Measurements from ENCODE around the gene PTH1R. TPM values are rescaled to one million over a fixed set of nuclear protein-coding genes. Genes with fewer than 3 reads are reported as not detected.

PTH1R gene
- total RNA-seq, 1 experiment from 2014 or later, result 32.3 TPM

GRCh38 chr3:46946856-46947545 lies 69.5 kb downstream of the PTH1R start:
- no peaks in the 10 kb centered on the region for H3K27me3 ChIP-seq (ENCODE audit: control insufficient read depth, insufficient read depth, low read length)
- H3K4me3 ChIP-seq (ENCODE audit: insufficient read depth, low read depth, low read length), result no peak overlapping the region
- peaks cover 4% of the 10 kb centered on the region for H3K36me3 ChIP-seq (replicated peaks; ENCODE audit: control insufficient read depth, insufficient read depth, low read length)
- no peak for DNase-seq

- no peak overlapping the region for H3K4me3 ChIP-seq (ENCODE audit: insufficient read depth, low read depth, low read length)
- no peak for DNase-seq
These were observed 70.0 kb downstream of the PTH1R start for GRCh38 chr3:46947546-46947901.

GRCh38 chr3:46947981-46948791 lies 70.7 kb downstream of the PTH1R start:
- DNase-seq, result no peak
- Histone ChIP-seq H3K4me3 (ENCODE audit: insufficient read depth, low read depth, low read length) (no peak overlapping the region), H3K27me3 (ENCODE audit: control insufficient read depth, insufficient read depth, low read length) (no peaks in the 10 kb centered on the region), H3K36me3 (replicated peaks; ENCODE audit: control insufficient read depth, insufficient read depth, low read length) (peaks cover 4% of the 10 kb centered on the region)

More at GRCh38 chr3:46947546-46947901, 70.0 kb downstream of the PTH1R start:
- Histone ChIP-seq H3K36me3 (replicated peaks; ENCODE audit: control insufficient read depth, insufficient read depth, low read length) (peaks cover 4% of the 10 kb centered on the region), H3K27me3 (ENCODE audit: control insufficient read depth, insufficient read depth, low read length) (no peaks in the 10 kb centered on the region)

- no peak for DNase-seq
- no peaks in the 10 kb centered on the region for H3K27me3 ChIP-seq (ENCODE audit: control insufficient read depth, insufficient read depth, low read length)
- no peak overlapping the region for H3K4me3 ChIP-seq (ENCODE audit: insufficient read depth, low read depth, low read length)
- peaks cover 4% of the 10 kb centered on the region for H3K36me3 ChIP-seq (replicated peaks; ENCODE audit: control insufficient read depth, insufficient read depth, low read length)
These were observed 71.5 kb downstream of the PTH1R start for GRCh38 chr3:46948830-46949671.

GRCh38 chr3:46950177-46950576 lies 72.7 kb downstream of the PTH1R start:
- Histone ChIP-seq H3K36me3 (replicated peaks; ENCODE audit: control insufficient read depth, insufficient read depth, low read length) (peaks cover 4% of the 10 kb centered on the region), H3K27me3 (ENCODE audit: control insufficient read depth, insufficient read depth, low read length) (no peaks in the 10 kb centered on the region), H3K4me3 (ENCODE audit: insufficient read depth, low read depth, low read length) (no peak overlapping the region)
- no peak for DNase-seq

- Histone ChIP-seq H3K27me3 (ENCODE audit: control insufficient read depth, insufficient read depth, low read length) (no peaks in the 10 kb centered on the region), H3K4me3 (ENCODE audit: insufficient read depth, low read depth, low read length) (no peak overlapping the region), H3K36me3 (replicated peaks; ENCODE audit: control insufficient read depth, insufficient read depth, low read length) (peaks cover 4% of the 10 kb centered on the region)
- no peak for DNase-seq
These were observed 73.2 kb downstream of the PTH1R start for GRCh38 chr3:46950650-46951241.

- no peak overlapping the region for H3K4me3 ChIP-seq (ENCODE audit: insufficient read depth, low read depth, low read length)
- peaks cover 1% of the 10 kb centered on the region for H3K36me3 ChIP-seq (replicated peaks; ENCODE audit: control insufficient read depth, insufficient read depth, low read length)
- H3K27me3 ChIP-seq (ENCODE audit: control insufficient read depth, insufficient read depth, low read length), result no peaks in the 10 kb centered on the region
- DNase-seq, result no peak
These were observed 75.3 kb downstream of the PTH1R start for GRCh38 chr3:46952813-46953212.

Other genes with a start within 250 kb of the PTH1R start
- 4.9 and 10.1 TPM in 2 replicates for gene ALS2CL, start 184.0 kb upstream of the PTH1R start, total RNA-seq (2014; rRNA removed; shearing (Covaris generic))
- 0.22 and 0.59 TPM in 2 replicates for gene TMIE, start 176.3 kb upstream of the PTH1R start, total RNA-seq (2014; rRNA removed; shearing (Covaris generic))
- 0.07 and 0.92 TPM in 2 replicates for gene PRSS50, start 159.9 kb upstream of the PTH1R start, total RNA-seq (2014; rRNA removed; shearing (Covaris generic))
- gene MYL3, start 14.3 kb upstream of the PTH1R start, total RNA-seq (2014; rRNA removed; shearing (Covaris generic)), result 3.0 and 4.1 TPM in 2 replicates
- 40.0 and 40.9 TPM in 2 replicates for gene CCDC12, start 99.0 kb downstream of the PTH1R start, total RNA-seq (2014; rRNA removed; shearing (Covaris generic))
- 51.6 and 65.4 TPM in 2 replicates for gene NBEAL2, start 101.9 kb downstream of the PTH1R start, total RNA-seq (2014; rRNA removed; shearing (Covaris generic))

Data from H7 (cell line).